H1 (cell line): ENCODE data around the gene HOXB3. TPM values are rescaled to one million over a fixed set of nuclear protein-coding genes. Genes with fewer than 3 reads are reported as not detected.

ENCODE experiments used
- CTCF ChIA-PET: fragments of 300-600 bp; sonication (Branson Sonifier 250); formaldehyde crosslinking; loops from one replicate; lab custom pipeline; 2021; ENCODE audit not compliant: partially characterized antibody; lab: Charles Lee
- POLR2A ChIA-PET: fragments of 300-600 bp; sonication (Branson Sonifier 250); formaldehyde crosslinking; loops from one replicate; lab custom pipeline; 2021; ENCODE audit warnings: inconsistent platforms; ENCODE audit not compliant: partially characterized antibody; lab: Charles Lee
- DNase-seq, 2 experiments: peaks; one replicate each; pipeline versions ENCODE4 v3.0.0 to v3.0.0-alpha.2; 2010 to 2022; ENCODE audit warnings: low spot score in 2 of 2, low read depth in 1 of 2, mixed read lengths in 1 of 2
- FAIRE-seq: peaks from 2 replicates; lab custom pipeline; 2011; peaks lifted over from hg19 to GRCh38; lab: Jason Lieb, UNC
- H2AFZ ChIP-seq: 2 replicates; pipeline ENCODE4 v1.8.1; 2012; ENCODE audit warnings: low read length, inconsistent platforms
- H2AK5ac ChIP-seq: 2 replicates; pipeline ENCODE4 v1.6.1; 2013; ENCODE audit warnings: low read depth, low read length
- H2BK120ac ChIP-seq: replicated peaks from 2 replicates; pipeline ENCODE3; 2013; ENCODE audit warnings: low read depth, low read length, inconsistent platforms
- H2BK12ac ChIP-seq: 2 replicates; pipeline ENCODE4 v1.6.1; 2013; ENCODE audit warnings: low read depth, low read length
- H2BK15ac ChIP-seq: 2 replicates; pipeline ENCODE4 v1.6.1; 2013; ENCODE audit warnings: low read length
- H2BK20ac ChIP-seq: 2 replicates; pipeline ENCODE4 v1.6.1; 2013; ENCODE audit warnings: low read length
- H2BK5ac ChIP-seq: 2 replicates; pipeline ENCODE4 v1.6.1; 2013; ENCODE audit warnings: low read depth, low read length
- H3K14ac ChIP-seq: 2 replicates; pipeline ENCODE4 v1.6.1; 2013; ENCODE audit warnings: inconsistent platforms; ENCODE audit not compliant: insufficient read length
- H3K18ac ChIP-seq: 2 replicates; pipeline ENCODE4 v1.6.1; 2013; ENCODE audit warnings: low read length; ENCODE audit errors: extremely low read depth
- H3K23ac ChIP-seq: 2 replicates; pipeline ENCODE4 v1.6.1; 2013; ENCODE audit warnings: inconsistent platforms; ENCODE audit not compliant: insufficient read length
- H3K23me2 ChIP-seq: 2 replicates; pipeline ENCODE4 v1.6.1; 2013; ENCODE audit warnings: low read depth, low read length
- H3K27ac ChIP-seq: 2 replicates; pipeline ENCODE4 v1.6.1; 2011; ENCODE audit warnings: low read depth, low read length, inconsistent platforms
- H3K27me3 ChIP-seq, 4 experiments: replicated peaks in 1 of 4; 1 replicate in 1 of 4; 2 replicates in 3 of 4; pipeline versions ENCODE4 v1.6.1 to v1.8.1; 2011 to 2013; ENCODE audit warnings: low read length in 3 of 4, mild to moderate bottlenecking in 3 of 4, inconsistent platforms in 2 of 4, mixed read lengths in 2 of 4, moderate library complexity in 1 of 4; ENCODE audit not compliant: control insufficient read depth in 3 of 4, insufficient read depth in 3 of 4; ENCODE audit errors: extremely low read depth in 1 of 4
- H3K36me3 ChIP-seq, 4 experiments: 2 replicates each; pipeline versions ENCODE4 v1.6.1 to v1.8.1; 2011 to 2013; ENCODE audit warnings: mild to moderate bottlenecking in 4 of 4, low read length in 3 of 4, moderate library complexity in 2 of 4, control low read depth in 1 of 4, inconsistent platforms in 1 of 4; ENCODE audit not compliant: insufficient read depth in 4 of 4, control insufficient read depth in 2 of 4
- H3K4ac ChIP-seq: replicated peaks from 2 replicates; pipeline ENCODE3; 2013; ENCODE audit warnings: low read length, low read depth, mixed read lengths, inconsistent platforms; ENCODE audit not compliant: insufficient read length
- H3K4me1 ChIP-seq, 4 experiments: replicated peaks in 1 of 4; 1 replicate in 1 of 4; 2 replicates in 3 of 4; pipeline versions ENCODE4 v1.6.1 to v1.8.1; 2011 to 2013; ENCODE audit warnings: low read length in 3 of 4, inconsistent platforms in 2 of 4, mixed read lengths in 1 of 4; ENCODE audit not compliant: insufficient read depth in 4 of 4, control insufficient read depth in 3 of 4
- H3K4me2 ChIP-seq, 2 experiments: 2 replicates each; pipeline versions ENCODE4 v1.6.1 to v1.8.1; 2011 to 2013; ENCODE audit warnings: low read depth in 2 of 2, low read length in 2 of 2, control low read depth in 1 of 2, inconsistent platforms in 1 of 2, mild to moderate bottlenecking in 1 of 2; ENCODE audit not compliant: insufficient read depth in 1 of 2
- H3K4me3 ChIP-seq, 4 experiments: fragments of 200-600, 300-600 bp in 1 of 4; sonication (generic), shearing (Covaris generic), sonication (Bioruptor Twin) in 1 of 4; 2 replicates each; pipeline versions ENCODE4 v1.5.1 to v1.8.1; 2011 to 2016; ENCODE audit warnings: low read length in 4 of 4, low read depth in 3 of 4, control low read depth in 2 of 4, inconsistent platforms in 2 of 4, mild to moderate bottlenecking in 2 of 4, mixed read lengths in 1 of 4, moderate library complexity in 1 of 4; ENCODE audit not compliant: insufficient read depth in 2 of 4; ENCODE audit errors: extremely low read depth in 1 of 4
- H3K56ac ChIP-seq: replicated peaks from 2 replicates; pipeline ENCODE3; 2013; ENCODE audit warnings: low read depth, mild to moderate bottlenecking, mixed read lengths, low read length, inconsistent platforms; ENCODE audit not compliant: insufficient read length
- H3K79me1 ChIP-seq: 2 replicates; pipeline ENCODE4 v1.6.1; 2013; ENCODE audit warnings: low read depth, low read length, control low read depth
- H3K79me2 ChIP-seq, 2 experiments: 2 replicates each; pipeline versions ENCODE4 v1.6.1 to v1.8.1; 2012 to 2013; ENCODE audit warnings: low read length in 2 of 2, mild to moderate bottlenecking in 2 of 2, inconsistent platforms in 1 of 2; ENCODE audit not compliant: insufficient read depth in 2 of 2, control insufficient read depth in 1 of 2
- H3K9ac ChIP-seq, 4 experiments: replicated peaks in 1 of 4; 1 replicate in 1 of 4; 2 replicates in 3 of 4; pipeline versions ENCODE4 v1.6.1 to v1.8.1; 2011 to 2013; ENCODE audit warnings: low read depth in 3 of 4, low read length in 3 of 4, control low read depth in 2 of 4, mild to moderate bottlenecking in 2 of 4, moderate library complexity in 2 of 4, inconsistent platforms in 1 of 4; ENCODE audit errors: extremely low read depth in 1 of 4
- H3K9me3 ChIP-seq, 2 experiments: 2 replicates each; pipeline versions ENCODE4 v1.6.1 to v1.8.1; 2012 to 2013; ENCODE audit warnings: mild to moderate bottlenecking in 2 of 2, moderate library complexity in 2 of 2, control low read depth in 1 of 2, inconsistent platforms in 1 of 2, low read depth in 1 of 2, low read length in 1 of 2, mixed read lengths in 1 of 2; ENCODE audit not compliant: insufficient read depth in 2 of 2
- H4K20me1 ChIP-seq, 2 experiments: replicated peaks in 1 of 2; 2 replicates each; pipeline versions ENCODE3 to v1.8.1; 2011 to 2013; ENCODE audit warnings: inconsistent platforms in 2 of 2, low read length in 2 of 2, mild to moderate bottlenecking in 1 of 2; ENCODE audit not compliant: insufficient read depth in 2 of 2, control insufficient read depth in 1 of 2
- H4K5ac ChIP-seq: 2 replicates; pipeline ENCODE4 v1.6.1; 2013; ENCODE audit warnings: low read length, low read depth, mixed read lengths, inconsistent platforms; ENCODE audit not compliant: insufficient read length
- H4K8ac ChIP-seq: 2 replicates; pipeline ENCODE4 v1.8.0; 2013; ENCODE audit warnings: mild to moderate bottlenecking, moderate library complexity, low read length, inconsistent platforms; ENCODE audit not compliant: insufficient read depth; ENCODE audit errors: extremely low read depth
- H4K91ac ChIP-seq: replicated peaks from 2 replicates; pipeline ENCODE3; 2013; ENCODE audit warnings: low read length, mixed read lengths, inconsistent platforms; ENCODE audit not compliant: insufficient read length
- ASH2L ChIP-seq: fragments of 200-600, 300-600 bp; sonication (generic); IDR thresholded peaks from one replicate; pipeline ENCODE4 v1.7.1; 2017; ENCODE audit warnings: low read length
- BACH1 ChIP-seq: IDR thresholded peaks from 2 replicates; pipeline ENCODE4 v1.6.1; 2012; ENCODE audit warnings: low read length, improper control_type of control experiment
- CBX8 ChIP-seq: fragments of 300-800, 300-1000 bp; sonication (generic); IDR thresholded peaks from 2 replicates; pipeline ENCODE4 v1.7.1; 2016; ENCODE audit warnings: low read depth, low read length, borderline replicate concordance
- CHD1 ChIP-seq: IDR thresholded peaks from 2 replicates; pipeline ENCODE4 v1.6.1; 2012; ENCODE audit warnings: low read depth, low read length, improper control_type of control experiment
- HDAC6 ChIP-seq: IDR thresholded peaks from one replicate; pipeline ENCODE4 v1.7.1; 2012; ENCODE audit warnings: low read depth, mild to moderate bottlenecking, inconsistent platforms, low read length, moderate library complexity
- NANOG ChIP-seq: IDR thresholded peaks from 2 replicates; pipeline ENCODE4 v1.6.1; 2011; ENCODE audit warnings: low read length, low read depth, mild to moderate bottlenecking, inconsistent platforms; ENCODE audit not compliant: insufficient read depth, poor library complexity, severe bottlenecking
- NRF1 ChIP-seq: IDR thresholded peaks from 2 replicates; pipeline ENCODE4 v1.6.1; 2011; ENCODE audit warnings: mild to moderate bottlenecking, low read depth, low read length, improper control_type of control experiment
- POLR2AphosphoS5 ChIP-seq: IDR thresholded peaks from 2 replicates; pipeline ENCODE4 v1.6.1; 2011; ENCODE audit warnings: low read depth, low read length
- RAD21 ChIP-seq, 2 experiments: IDR thresholded peaks in 1 of 2; conservative IDR thresholded peaks in 1 of 2; 2 replicates each; pipeline ENCODE4 v1.6.1; 2011; ENCODE audit warnings: low read depth in 2 of 2, low read length in 2 of 2, improper control_type of control experiment in 1 of 2, inconsistent platforms in 1 of 2, mild to moderate bottlenecking in 1 of 2, moderate library complexity in 1 of 2
- RNF2 ChIP-seq: fragments of 200-900, 300-1000 bp; sonication (generic); IDR thresholded peaks from 2 replicates; pipeline ENCODE4 v1.7.1; 2016; ENCODE audit warnings: borderline replicate concordance, low read depth, mild to moderate bottlenecking, antibody characterized with exemption, low read length; ENCODE audit not compliant: poor library complexity, severe bottlenecking; ENCODE audit errors: missing control alignments
- RXRA ChIP-seq: IDR thresholded peaks from 2 replicates; pipeline ENCODE4 v1.6.1; 2011; ENCODE audit warnings: low read depth, mild to moderate bottlenecking, low read length, moderate library complexity; ENCODE audit not compliant: insufficient read depth
- SUZ12 ChIP-seq: fragments of 200-600 bp; sonication (generic); IDR thresholded peaks from 2 replicates; pipeline ENCODE4 v1.6.1; 2012; ENCODE audit warnings: mild to moderate bottlenecking, inconsistent platforms, low read length, moderate library complexity, mixed read lengths
- TAF7 ChIP-seq: optimal IDR thresholded peaks from 2 replicates; pipeline ENCODE3; 2011; ENCODE audit warnings: low read depth, mild to moderate bottlenecking, inconsistent platforms, low read length, moderate library complexity, borderline replicate concordance
- TEAD4 ChIP-seq: IDR thresholded peaks from 2 replicates; pipeline ENCODE4 v1.6.1; 2012; ENCODE audit warnings: low read depth, low read length, inconsistent platforms, mixed read lengths
- WGBS, 2 experiments: shearing (Covaris generic) in 1 of 2; methylation state at CpG; one replicate each; pipeline versions ENCODE4 v1.1.6 to v1.1.7; 2013 to 2015; ENCODE audit warnings: low lambda C conversion rate in 2 of 2, mixed read lengths in 2 of 2, inconsistent platforms in 1 of 2, low coverage in 1 of 2, missing lambda C conversion rate in 1 of 2; ENCODE audit not compliant: insufficient replicate concordance in 2 of 2, insufficient coverage in 1 of 2, insufficient read length in 1 of 2; ENCODE audit errors: extremely low coverage in 1 of 2, missing lambda C conversion rate in 1 of 2; 5-methylcytosine and 5-hydroxymethylcytosine counted together
- polyA plus RNA-seq, 7 experiments: library from polyadenylated mRNA; depleted of rRNA in 3 of 7; stranded (reverse) in 5 of 7; unstranded in 2 of 7; fragments of >200 nt in 5 of 7; fragments of 200-250 nt in 2 of 7; gene quantifications; 1 replicate in 5 of 7; 2 replicates in 1 of 7; 4 replicates in 1 of 7; pipeline versions ENCODE4 v1.2.1 to v1.2.3, GENCODE V29; 2011 to 2013; ENCODE audit warnings: missing spikeins in 2 of 7, mixed read lengths in 2 of 7
- total RNA-seq: library from RNA; stranded (reverse); fragmentation: NEBNext Ultra II Directional; extraction: Animal tissue kit (Norgen Biotek cat#: 25700); gene quantifications from 2 replicates; pipeline ENCODE4 v1.2.1, GENCODE V29; 2021

HOXB3 gene
- total and polyA plus RNA-seq, 2 of the 8 experiments (the other 6 are each of a cell fraction or from before 2014, with no cell fraction given) = not detected

DNA sequence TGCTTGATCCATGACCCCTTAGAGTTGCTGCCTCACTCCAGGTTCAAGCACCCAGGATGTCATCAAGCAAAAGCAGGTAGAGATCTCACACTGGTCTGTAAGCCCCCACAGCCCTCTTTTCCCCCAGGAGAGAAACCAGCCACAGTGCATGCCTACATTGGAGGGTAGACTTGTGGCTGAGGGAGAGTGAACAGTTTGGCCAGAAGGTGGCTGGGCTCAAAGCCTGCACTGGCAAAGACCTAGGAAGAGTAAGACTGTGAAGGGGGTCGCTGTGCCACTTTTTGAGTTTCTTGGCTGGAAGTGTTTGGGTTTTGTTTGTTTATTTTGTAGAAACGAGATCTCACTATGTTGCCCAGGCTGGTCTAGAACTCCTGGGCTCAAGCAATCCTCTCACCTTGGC lies 87.7 kb downstream of the HOXB3 start:
- Histone ChIP-seq H3K27ac (no peak overlapping the region), H3K79me1 (no peaks in the 10 kb centered on the region), H4K20me1 (no peaks in the 10 kb centered on the region), H3K27me3 (peaks cover 0 to 18% (median 13%) of the 10 kb centered on the region in 4 experiments; a peak in 5 of 7 replicates), H3K36me3 (no peaks in the 10 kb centered on the region), H2BK120ac (no peak overlapping the region), H3K4me3 (no peak overlapping the region), H4K5ac (no peak overlapping the region), H3K23ac (no peak overlapping the region), H2BK5ac (no peak overlapping the region), H2BK12ac (no peak overlapping the region; the same call in 1 of the 2 replicates), H3K9ac (no peak overlapping the region), H3K79me2 (no peaks in the 10 kb centered on the region), H3K18ac (no peak overlapping the region), H3K56ac (no peak overlapping the region), H2AK5ac (no peak overlapping the region), H2BK20ac (no peak overlapping the region), H3K4ac (no peak overlapping the region), H4K8ac (no peak overlapping the region), H3K14ac (no peak overlapping the region), H2AFZ (no peak overlapping the region), H3K23me2 (no peaks in the 10 kb centered on the region), H3K4me2 (no peak overlapping the region), H2BK15ac (no peak overlapping the region), H3K4me1 (peaks cover 0 to 4% (median 2%) of the 10 kb centered on the region in 4 experiments; a peak in 4 of 7 replicates), H4K91ac (no peak overlapping the region), H3K9me3 (no peaks in the 10 kb centered on the region)
- FAIRE-seq (no peak), DNase-seq (no peak)
- CTCF ChIA-PET = interaction anchor here (0.5 to 5.0 kb wide), 7 partner anchors 10 to 212 kb away, joined by 3 to 34 read pairs (median 11); no protein-coding TSS in a partner anchor
- POLR2A ChIA-PET = no interaction called here
- WGBS, 2 experiments = 92% methylated on average over 2 of the region's 2 CpGs; no CpG with 5 or more reads in 1 of the 2 experiments
- TF ChIP-seq NANOG (no peak), CBX8 (no peak), TAF7 (no peak), NRF1 (no peak), RXRA (no peak), SUZ12 (no peak), RAD21 (IDR thresholded peaks at IDR 0.05 in 1 of 2, conservative IDR thresholded peaks at IDR 0.05 in 1 of 2; ENCODE audit: low read depth in 2 of 2, low read length in 2 of 2) (no peak), TEAD4 (no peak), HDAC6 (no peak), POLR2AphosphoS5 (no peak), ASH2L (no peak), RNF2 (no peak), BACH1 (no peak), CHD1 (no peak)
